GM12892 (cell line): ENCODE results near the gene C22orf15.

Source experiments
- DNase-seq: peaks from one replicate; pipeline ENCODE4 v3.0.0; 2011; ENCODE audit not compliant: insufficient read length
- FAIRE-seq: peaks from 2 replicates; lab custom pipeline; 2011; peaks lifted over from hg19 to GRCh38; lab: Jason Lieb, UNC
- POLR2A ChIP-seq: IDR thresholded peaks from 2 replicates; pipeline ENCODE4 v1.6.1; 2011; ENCODE audit warnings: low read depth, low read length, control low read depth
- POLR2AphosphoS5 ChIP-seq: IDR thresholded peaks from 2 replicates; pipeline ENCODE4 v1.6.1; 2011; ENCODE audit warnings: low read depth, low read length, control low read depth
- TAF1 ChIP-seq: IDR thresholded peaks from 2 replicates; pipeline ENCODE4 v1.6.1; 2011; ENCODE audit warnings: low read depth, mild to moderate bottlenecking, control low read depth, low read length, borderline replicate concordance

The C22orf15 gene

GRCh38 chr22:23801238-23801821, 38.5 kb downstream of the C22orf15 start:
- FAIRE-seq (no peak), DNase-seq (no peak)
- TF ChIP-seq POLR2AphosphoS5 (no peak), POLR2A (no peak; the same call in 1 of the 2 replicates), TAF1 (no peak)

DNA sequence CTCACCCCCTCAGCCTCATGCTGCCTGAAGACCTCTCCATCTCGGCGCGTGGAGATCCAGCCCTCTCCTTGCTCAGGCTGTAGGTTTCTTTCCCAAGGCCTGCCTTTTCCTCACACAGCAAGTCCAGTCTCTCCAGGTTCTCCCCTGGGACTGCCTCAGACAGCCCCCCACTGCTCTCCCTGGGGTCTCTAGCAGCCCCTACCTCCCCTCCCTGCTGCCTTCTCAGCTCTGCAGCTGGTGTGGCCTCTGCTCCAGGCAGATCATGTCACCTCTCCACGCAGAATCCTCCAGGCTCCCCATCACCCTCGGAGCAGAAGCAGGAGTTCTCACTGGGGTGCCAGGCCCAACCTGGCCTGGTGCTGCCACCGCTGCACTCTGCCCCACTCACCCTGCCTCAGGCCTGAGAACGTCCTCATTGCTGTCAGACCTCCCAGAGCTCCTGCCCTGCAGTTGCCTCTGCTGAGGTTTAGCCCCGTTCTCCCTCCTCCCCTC, 39.1 kb downstream of the C22orf15 start:
- FAIRE-seq = no peak
- DNase-seq = no peak
- TF ChIP-seq TAF1 (no peak), POLR2AphosphoS5 (0 out of 2 replicates have a peak, but pooled peaks have one; percentile 30)

DNA sequence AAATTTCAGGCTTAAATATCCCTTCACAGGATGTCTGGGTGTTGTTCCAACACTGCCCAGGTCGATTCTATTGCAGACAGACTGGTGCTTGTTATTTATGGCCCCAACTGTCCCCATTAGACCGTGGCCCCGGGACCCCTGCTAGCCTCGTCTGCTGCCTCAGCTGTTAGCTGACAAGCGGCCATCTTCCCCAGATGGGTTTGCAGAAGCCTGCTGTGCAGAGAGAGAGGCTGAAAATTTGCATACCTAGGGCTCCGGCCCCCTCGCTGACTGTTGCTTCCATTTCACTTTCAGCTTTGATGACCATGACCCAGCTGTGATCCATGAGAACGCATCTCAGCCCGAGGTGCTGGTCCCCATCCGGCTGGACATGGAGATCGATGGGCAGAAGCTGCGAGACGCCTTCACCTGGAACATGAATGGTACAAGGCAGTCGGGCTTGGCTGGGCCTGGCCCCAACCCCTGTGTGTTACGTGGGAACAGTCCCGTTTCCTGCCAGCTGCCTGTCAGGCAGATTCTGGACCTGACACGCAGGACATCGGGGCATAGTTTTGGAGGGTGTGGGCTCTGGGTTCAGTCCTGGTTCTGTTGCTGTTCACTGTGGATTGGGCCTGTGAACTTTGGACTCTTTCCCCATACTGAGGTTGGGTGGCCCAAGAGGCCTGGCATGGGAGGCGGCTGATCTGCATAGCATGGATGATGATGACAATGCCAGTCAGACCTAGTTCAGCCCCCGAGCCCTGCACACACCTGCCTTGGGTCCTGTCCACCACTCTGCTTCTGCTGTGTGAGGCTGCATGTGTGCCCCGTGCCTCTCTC, 40.4 kb downstream of the C22orf15 start:
- FAIRE-seq = peak; percentile 92
- DNase-seq = no peak

GRCh38 chr22:23804781-23805291, 42.0 kb downstream of the C22orf15 start:
- no peak for TF ChIP-seq POLR2A
- no peak for TF ChIP-seq POLR2AphosphoS5
- TF ChIP-seq TAF1 = no peak
- DNase-seq (no peak), FAIRE-seq (no peak)

More for the DNA sequence above, 40.4 kb downstream of the C22orf15 start:
- TF ChIP-seq POLR2A = peak; percentile 70
- peak; percentile 11; the same call in 1 of the 2 replicates for TF ChIP-seq POLR2AphosphoS5
- no peak for TF ChIP-seq TAF1

DNA sequence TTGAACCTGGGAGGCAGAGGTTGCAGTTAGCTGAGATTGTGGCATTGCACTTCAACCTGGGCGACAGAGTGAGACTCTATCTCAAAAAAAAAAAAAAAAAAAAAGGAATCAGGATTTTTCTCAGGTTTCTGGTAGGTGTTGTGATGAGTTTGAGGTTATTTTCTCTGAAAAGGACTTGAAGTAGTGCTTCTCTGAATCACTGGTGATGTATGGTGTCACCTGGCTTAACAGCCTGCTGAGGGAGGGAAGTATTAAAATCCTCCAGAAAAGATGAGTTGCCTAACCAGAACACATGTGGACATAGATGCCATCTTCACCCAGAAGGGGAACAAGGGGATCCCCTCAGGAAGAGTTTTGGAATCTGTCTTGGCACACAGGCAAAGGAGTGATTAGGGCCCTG, 44.0 kb downstream of the C22orf15 start:
- TF ChIP-seq POLR2AphosphoS5 = no peak
- TF ChIP-seq TAF1 = no peak
- no peak for TF ChIP-seq POLR2A
- FAIRE-seq (no peak), DNase-seq (no peak)

GRCh38 chr22:23812378-23812777, 49.6 kb downstream of the C22orf15 start:
- no peak for TF ChIP-seq POLR2AphosphoS5
- TF ChIP-seq POLR2A = no peak
- TF ChIP-seq TAF1 = no peak
- no peak for FAIRE-seq
- no peak for DNase-seq
